SK-N-SH treated with all-trans-retinoic acid at 6 μM for 48 hours (cell line): ENCODE data around the gene C4B.
"Not testable (repeated sequence)": the region's sequence is repeated elsewhere in the genome, so short reads cannot be mapped to it uniquely, and the experiment has no call there.

Experiments used
- ARNTL ChIP-seq: fragments of 450-650 bp; formaldehyde crosslinking; IDR thresholded peaks from 2 replicates; pipeline ENCODE4 v1.5.0; 2020; ENCODE audit warnings: low read depth, mild to moderate bottlenecking, moderate library complexity, borderline replicate concordance
- CREB5 ChIP-seq: fragments of 250-450 bp; sonication (Bioruptor Pico); IDR thresholded peaks from 2 replicates; pipeline ENCODE4 v1.5.1; 2020; ENCODE audit warnings: low read depth, mild to moderate bottlenecking, moderate library complexity
- CSRNP3 ChIP-seq: fragments of 250-450 bp; sonication (Bioruptor Pico); IDR thresholded peaks from 2 replicates; pipeline ENCODE4 v1.5.1; 2021; ENCODE audit warnings: mild to moderate bottlenecking, moderate library complexity
- OSR1 ChIP-seq: fragments of 250-450 bp; sonication (Bioruptor Pico); IDR thresholded peaks from 2 replicates; pipeline ENCODE4 v1.8.0; 2022; ENCODE audit warnings: moderate library complexity, mild to moderate bottlenecking, inconsistent platforms
- RARB ChIP-seq: fragments of 250-450 bp; sonication (Bioruptor Pico); IDR thresholded peaks from 2 replicates; pipeline ENCODE4 v1.8.0; 2021; ENCODE audit warnings: mild to moderate bottlenecking, moderate library complexity
- TCF4 ChIP-seq: fragments of 250-450 bp; sonication (Bioruptor Pico); IDR thresholded peaks from 2 replicates; pipeline ENCODE4 v1.8.0; 2021; ENCODE audit warnings: mild to moderate bottlenecking, moderate library complexity, borderline replicate concordance
- TOX ChIP-seq: fragments of 250-450 bp; sonication (Bioruptor Pico); IDR thresholded peaks from 2 replicates; pipeline ENCODE4 v1.8.0; 2021; ENCODE audit warnings: mild to moderate bottlenecking, moderate library complexity, borderline replicate concordance
- TSHZ2 ChIP-seq: fragments of 250-450 bp; sonication (Bioruptor Pico); IDR thresholded peaks from 2 replicates; pipeline ENCODE4 v1.5.0; 2020; ENCODE audit warnings: mild to moderate bottlenecking, moderate library complexity
- ZFP30 ChIP-seq: fragments of 450-650 bp; formaldehyde crosslinking; IDR thresholded peaks from 2 replicates; pipeline ENCODE4 v1.5.0; 2022; ENCODE audit warnings: mild to moderate bottlenecking, moderate library complexity
- ZNF565 ChIP-seq: fragments of 450-650 bp; formaldehyde crosslinking; conservative IDR thresholded peaks from 2 replicates; pipeline ENCODE4 v1.5.0; 2020; ENCODE audit warnings: low read depth, mild to moderate bottlenecking, moderate library complexity
- ZNF70 ChIP-seq: fragments of 450-650 bp; formaldehyde crosslinking; IDR thresholded peaks from 2 replicates; pipeline ENCODE4 v1.5.0; 2020; ENCODE audit warnings: mild to moderate bottlenecking, moderate library complexity
- ZNF8 ChIP-seq: fragments of 450-650 bp; formaldehyde crosslinking; IDR thresholded peaks from 2 replicates; pipeline ENCODE4 v1.5.0; 2020; ENCODE audit warnings: mild to moderate bottlenecking, moderate library complexity

DNA sequence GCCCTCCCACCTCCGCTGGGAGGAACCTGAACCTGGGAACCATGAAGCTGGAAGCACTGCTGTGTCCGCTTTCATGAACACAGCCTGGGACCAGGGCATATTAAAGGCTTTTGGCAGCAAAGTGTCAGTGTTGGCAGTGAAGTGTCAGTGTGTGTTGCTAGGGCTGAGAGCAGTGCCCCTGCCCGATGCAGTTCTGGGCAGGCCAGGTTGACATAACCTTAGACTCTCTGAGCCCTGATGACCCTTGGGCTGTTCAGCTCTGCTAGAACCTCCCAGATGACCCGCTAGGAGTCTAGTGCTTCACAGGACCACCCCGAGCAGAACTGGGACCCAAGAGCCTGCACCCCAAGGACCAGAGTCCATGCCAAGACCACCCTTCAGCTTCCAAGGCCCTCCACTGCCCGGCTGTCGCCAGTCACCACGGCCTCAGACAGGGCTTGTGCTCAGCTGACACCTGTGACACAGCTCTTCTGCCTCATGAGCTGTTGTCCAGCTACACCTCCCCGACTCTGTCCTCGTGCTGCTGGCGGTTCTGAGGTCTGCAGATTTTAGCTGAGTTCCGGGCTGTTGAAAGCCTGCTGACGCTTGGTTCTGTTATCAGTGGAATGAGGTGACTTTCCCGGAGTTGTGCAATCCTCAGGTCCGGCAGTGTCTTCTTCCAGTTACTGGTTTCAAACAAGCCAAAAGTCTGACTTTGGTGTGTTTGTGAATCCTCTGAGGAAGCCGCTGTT is 20.9 kb downstream of the C4B start:
- not testable (repeated sequence) for TF ChIP-seq ZNF8 (CRISPR knock-in tag); ZNF70 (CRISPR knock-in tag); CREB5; TCF4 (CRISPR knock-in tag); TOX; RARB (CRISPR knock-in tag); ARNTL (CRISPR knock-in tag); OSR1 (CRISPR knock-in tag); CSRNP3 (CRISPR knock-in tag); ZFP30; TSHZ2 (CRISPR knock-in tag); ZNF565
